ENCODE data around the gene RCOR2. TPM values are rescaled to one million over a fixed set of nuclear protein-coding genes. Genes with fewer than 3 reads are reported as not detected.

The RCOR2 gene
- total RNA-seq, 1 donor from 2014 or later, result 18.8 TPM

DNA sequence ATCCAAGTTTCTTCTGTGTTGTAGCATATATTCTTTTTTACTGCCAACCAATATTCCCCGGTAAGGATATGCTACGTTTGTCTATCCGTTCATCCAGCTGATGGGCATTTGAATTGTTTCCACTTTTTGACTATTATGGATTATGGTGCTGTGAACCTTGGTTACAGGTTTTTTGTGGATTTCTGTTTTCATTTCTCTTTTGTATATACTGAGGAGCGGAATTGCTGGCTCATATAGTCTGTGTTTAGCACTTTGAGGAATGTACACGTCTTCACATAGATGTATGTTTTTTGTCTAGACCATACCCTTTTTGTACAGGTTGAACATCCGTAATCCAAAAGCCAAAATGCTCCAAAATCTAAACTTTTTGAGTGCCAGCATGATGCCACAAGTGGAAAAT is 23.6 kb downstream of the RCOR2 start:
- H3K4me3 Mint-ChIP-seq (ENCODE audit: unreplicated experiment), result no peak overlapping the region
- Histone ChIP-seq H3K9me3 (ENCODE audit: insufficient read depth, low read depth, low read length) (no peaks in the 10 kb centered on the region), H3K4me1 (ENCODE audit: insufficient read depth, low read length) (peaks cover 2% of the 10 kb centered on the region), H2AFZ (ENCODE audit: low read depth, low read length) (no peak overlapping the region), H3K79me2 (ENCODE audit: insufficient read depth, low read length) (peaks cover 65% of the 10 kb centered on the region), H3K4me3 (ENCODE audit: insufficient read depth, low read depth, low read length) (no peak overlapping the region), H4K20me1 (ENCODE audit: insufficient read depth, low read length) (peaks cover 78% of the 10 kb centered on the region), H3K36me3 (ENCODE audit: insufficient read depth, low read length) (peaks cover 16% of the 10 kb centered on the region), H3K27me3 (ENCODE audit: insufficient read depth, low read length) (no peaks in the 10 kb centered on the region), H3K9ac (ENCODE audit: low read length) (no peak overlapping the region), H3K4me2 (ENCODE audit: low read length) (no peak overlapping the region), H3K27ac (ENCODE audit: low read depth, low read length) (no peak overlapping the region)
- no peaks in the 10 kb centered on the region for H3K27me3 Mint-ChIP-seq (ENCODE audit: low read depth, unreplicated experiment)
- H3K27ac Mint-ChIP-seq (ENCODE audit: unreplicated experiment), result peak overlapping the region; percentile 19
- DNase-seq (ENCODE audit: low read depth) (no peak), FAIRE-seq (no peak)
- H3K4me1 Mint-ChIP-seq (ENCODE audit: low read depth, unreplicated experiment), result peaks cover 15% of the 10 kb centered on the region
- peaks cover 33% of the 10 kb centered on the region for H3K36me3 Mint-ChIP-seq (ENCODE audit: low read depth, unreplicated experiment)
- no peaks in the 10 kb centered on the region for H3K9me3 Mint-ChIP-seq (ENCODE audit: unreplicated experiment)
- TF ChIP-seq, protein P1, sequence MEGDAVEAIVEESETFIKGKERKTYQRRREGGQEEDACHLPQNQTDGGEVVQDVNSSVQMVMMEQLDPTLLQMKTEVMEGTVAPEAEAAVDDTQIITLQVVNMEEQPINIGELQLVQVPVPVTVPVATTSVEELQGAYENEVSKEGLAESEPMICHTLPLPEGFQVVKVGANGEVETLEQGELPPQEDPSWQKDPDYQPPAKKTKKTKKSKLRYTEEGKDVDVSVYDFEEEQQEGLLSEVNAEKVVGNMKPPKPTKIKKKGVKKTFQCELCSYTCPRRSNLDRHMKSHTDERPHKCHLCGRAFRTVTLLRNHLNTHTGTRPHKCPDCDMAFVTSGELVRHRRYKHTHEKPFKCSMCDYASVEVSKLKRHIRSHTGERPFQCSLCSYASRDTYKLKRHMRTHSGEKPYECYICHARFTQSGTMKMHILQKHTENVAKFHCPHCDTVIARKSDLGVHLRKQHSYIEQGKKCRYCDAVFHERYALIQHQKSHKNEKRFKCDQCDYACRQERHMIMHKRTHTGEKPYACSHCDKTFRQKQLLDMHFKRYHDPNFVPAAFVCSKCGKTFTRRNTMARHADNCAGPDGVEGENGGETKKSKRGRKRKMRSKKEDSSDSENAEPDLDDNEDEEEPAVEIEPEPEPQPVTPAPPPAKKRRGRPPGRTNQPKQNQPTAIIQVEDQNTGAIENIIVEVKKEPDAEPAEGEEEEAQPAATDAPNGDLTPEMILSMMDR (IDR thresholded peaks at IDR 0.05; ENCODE audit: insufficient read depth, low read depth, low read length), result no peak
- no peak for TF ChIP-seq EZH2 (IDR thresholded peaks at IDR 0.05; ENCODE audit: insufficient read depth, low read length)

DNA sequence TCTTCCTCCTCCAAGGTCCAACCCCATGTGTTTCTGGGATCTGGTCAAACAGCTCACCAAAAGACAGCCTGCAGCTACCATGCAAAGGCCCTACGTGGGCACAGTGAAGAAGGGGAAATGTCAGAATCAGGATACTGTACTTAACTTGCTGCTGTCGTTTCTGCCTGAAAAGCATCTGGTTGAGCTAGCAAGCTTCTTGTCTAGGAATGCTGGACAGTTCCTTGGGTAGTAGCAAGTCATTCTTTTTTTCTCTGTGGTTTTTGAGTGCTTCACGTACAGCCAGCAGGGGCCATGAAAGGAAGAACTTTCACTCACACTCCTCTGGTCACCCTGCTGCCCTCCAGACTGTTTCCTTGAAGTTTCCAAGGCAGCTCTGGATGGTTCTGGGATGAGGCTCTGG is 24.7 kb downstream of the RCOR2 start:
- peaks cover 85% of the 10 kb centered on the region for H4K20me1 ChIP-seq (ENCODE audit: insufficient read depth, low read length)
- no peak overlapping the region for H3K4me2 ChIP-seq (ENCODE audit: low read length)
- Mint-ChIP-seq H3K27ac (ENCODE audit: unreplicated experiment) (no peak overlapping the region), H3K9me3 (ENCODE audit: unreplicated experiment) (no peaks in the 10 kb centered on the region), H3K4me3 (ENCODE audit: unreplicated experiment) (no peak overlapping the region), H3K4me1 (ENCODE audit: low read depth, unreplicated experiment) (peaks cover 23% of the 10 kb centered on the region), H3K36me3 (ENCODE audit: low read depth, unreplicated experiment) (peaks cover 25% of the 10 kb centered on the region), H3K27me3 (ENCODE audit: low read depth, unreplicated experiment) (no peaks in the 10 kb centered on the region)
- H3K36me3 ChIP-seq (ENCODE audit: insufficient read depth, low read length), result peaks cover 8% of the 10 kb centered on the region
- no peak overlapping the region for H3K27ac ChIP-seq (ENCODE audit: low read depth, low read length)
- no peak overlapping the region for H3K9ac ChIP-seq (ENCODE audit: low read length)
- H3K79me2 ChIP-seq (ENCODE audit: insufficient read depth, low read length), result peaks cover 75% of the 10 kb centered on the region
- DNase-seq (ENCODE audit: low read depth) (peak; percentile 61), FAIRE-seq (no peak)
- no peaks in the 10 kb centered on the region for H3K27me3 ChIP-seq (ENCODE audit: insufficient read depth, low read length)
- peaks cover 12% of the 10 kb centered on the region for H3K4me1 ChIP-seq (ENCODE audit: insufficient read depth, low read length)
- no peaks in the 10 kb centered on the region for H3K9me3 ChIP-seq (ENCODE audit: insufficient read depth, low read depth, low read length)
- H2AFZ ChIP-seq (ENCODE audit: low read depth, low read length), result no peak overlapping the region
- TF ChIP-seq EZH2 (IDR thresholded peaks at IDR 0.05; ENCODE audit: insufficient read depth, low read length), result no peak
- no peak overlapping the region for H3K4me3 ChIP-seq (ENCODE audit: insufficient read depth, low read depth, low read length)

DNA sequence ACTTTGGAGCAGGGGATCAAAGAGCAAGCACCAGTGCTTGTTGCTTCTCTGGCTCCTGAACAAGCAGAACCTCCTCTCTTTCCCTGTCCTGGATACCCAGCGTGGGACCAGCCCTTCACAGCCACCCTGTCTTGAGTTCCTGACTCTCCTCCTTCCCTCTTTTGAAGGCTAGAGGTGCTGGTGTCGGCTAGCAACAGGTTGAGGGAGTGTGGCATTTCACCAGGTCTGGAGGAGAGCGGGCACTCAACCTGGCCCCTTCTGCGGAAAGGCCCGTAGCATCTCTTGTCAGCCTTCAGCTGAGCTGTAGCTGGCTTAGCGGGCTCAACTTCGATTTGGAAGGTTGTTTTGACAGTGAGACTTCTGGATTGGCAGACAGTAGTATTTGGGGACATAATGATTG is 26.6 kb downstream of the RCOR2 start:
- H3K9ac ChIP-seq (ENCODE audit: low read length), result no peak overlapping the region
- Mint-ChIP-seq H3K4me3 (ENCODE audit: unreplicated experiment) (no peak overlapping the region), H3K36me3 (ENCODE audit: low read depth, unreplicated experiment) (peaks cover 14% of the 10 kb centered on the region), H3K27me3 (ENCODE audit: low read depth, unreplicated experiment) (no peaks in the 10 kb centered on the region), H3K9me3 (ENCODE audit: unreplicated experiment) (no peaks in the 10 kb centered on the region), H3K27ac (ENCODE audit: unreplicated experiment) (no peak overlapping the region), H3K4me1 (ENCODE audit: low read depth, unreplicated experiment) (peaks cover 23% of the 10 kb centered on the region)
- peaks cover 3% of the 10 kb centered on the region for H3K36me3 ChIP-seq (ENCODE audit: insufficient read depth, low read length)
- no peaks in the 10 kb centered on the region for H3K27me3 ChIP-seq (ENCODE audit: insufficient read depth, low read length)
- no peak for FAIRE-seq
- H3K9me3 ChIP-seq (ENCODE audit: insufficient read depth, low read depth, low read length), result no peaks in the 10 kb centered on the region
- H4K20me1 ChIP-seq (ENCODE audit: insufficient read depth, low read length), result peaks cover 93% of the 10 kb centered on the region
- peaks cover 87% of the 10 kb centered on the region for H3K79me2 ChIP-seq (ENCODE audit: insufficient read depth, low read length)
- no peak overlapping the region for H2AFZ ChIP-seq (ENCODE audit: low read depth, low read length)
- TF ChIP-seq, protein P1 (IDR thresholded peaks at IDR 0.05; ENCODE audit: insufficient read depth, low read depth, low read length), result no peak
- TF ChIP-seq EZH2 (IDR thresholded peaks at IDR 0.05; ENCODE audit: insufficient read depth, low read length), result no peak
- no peak overlapping the region for H3K27ac ChIP-seq (ENCODE audit: low read depth, low read length)
- H3K4me3 ChIP-seq (ENCODE audit: insufficient read depth, low read depth, low read length), result no peak overlapping the region
- peaks cover 12% of the 10 kb centered on the region for H3K4me1 ChIP-seq (ENCODE audit: insufficient read depth, low read length)
- no peak overlapping the region for H3K4me2 ChIP-seq (ENCODE audit: low read length)
- no peak for DNase-seq (ENCODE audit: low read depth)

Data from astrocyte (in vitro differentiated cells and primary cell).